ENCODE measurements around the gene TUBB6. TPM values are rescaled to one million over a fixed set of nuclear protein-coding genes. Genes with fewer than 3 reads are reported as not detected.

Gene TUBB6
- total RNA-seq, 2 donors from 2014 or later, result 7.8 to 41.6 TPM

- intact Hi-C loops (cut with DNase I), result no loop called here
- Histone ChIP-seq H3K27ac (no peak overlapping the region), H3K27me3 (peaks cover 3% of the 10 kb centered on the region)
Measured at GRCh38 chr18:12313530-12314245, 5.6 kb downstream of the TUBB6 start.

DNA sequence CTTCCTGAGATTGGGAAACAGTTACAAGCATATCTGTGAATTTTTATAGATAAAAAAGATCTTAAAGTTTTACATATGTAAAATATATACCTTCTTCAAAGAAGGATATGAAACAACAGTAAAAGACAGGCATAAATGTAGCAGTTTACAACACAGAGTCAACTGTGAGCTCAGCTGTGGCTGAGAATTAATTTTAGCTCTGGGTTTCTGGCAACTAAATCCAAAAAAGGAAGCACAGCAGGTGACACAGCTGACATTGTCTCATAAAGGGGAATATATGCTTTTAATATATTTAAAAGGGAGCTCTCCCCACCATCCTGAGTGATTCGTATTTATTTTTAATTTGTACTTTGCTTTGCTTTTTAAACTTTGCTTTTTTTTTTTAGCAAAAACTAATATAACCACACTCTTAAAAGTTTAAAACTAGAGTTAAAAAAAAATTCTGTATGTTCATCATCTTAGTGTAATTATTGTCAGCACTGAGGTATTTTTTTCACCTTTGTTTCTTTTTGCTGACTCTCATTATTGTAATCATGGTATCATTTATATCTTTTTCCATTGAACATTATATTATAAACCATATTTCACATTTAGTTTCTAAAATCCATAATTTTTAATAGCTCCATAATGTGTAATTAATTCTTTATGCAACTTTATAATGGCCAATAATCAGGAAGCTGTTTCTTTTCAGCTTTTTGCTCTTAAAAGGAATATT, 6.7 kb downstream of the TUBB6 start:
- intact Hi-C loops (cut with DNase I), result no loop called here
- no peaks in the 10 kb centered on the region for H3K4me1 ChIP-seq

More at GRCh38 chr18:12313530-12314245, 5.6 kb downstream of the TUBB6 start:
- no peaks in the 10 kb centered on the region for H3K36me3 ChIP-seq
- H3K9ac ChIP-seq (ENCODE audit: low read depth in 2 of 2, low read length in 2 of 2), result no peak overlapping the region
- peaks cover 3% of the 10 kb centered on the region for H3K4me1 ChIP-seq
- TF ChIP-seq, protein P1, sequence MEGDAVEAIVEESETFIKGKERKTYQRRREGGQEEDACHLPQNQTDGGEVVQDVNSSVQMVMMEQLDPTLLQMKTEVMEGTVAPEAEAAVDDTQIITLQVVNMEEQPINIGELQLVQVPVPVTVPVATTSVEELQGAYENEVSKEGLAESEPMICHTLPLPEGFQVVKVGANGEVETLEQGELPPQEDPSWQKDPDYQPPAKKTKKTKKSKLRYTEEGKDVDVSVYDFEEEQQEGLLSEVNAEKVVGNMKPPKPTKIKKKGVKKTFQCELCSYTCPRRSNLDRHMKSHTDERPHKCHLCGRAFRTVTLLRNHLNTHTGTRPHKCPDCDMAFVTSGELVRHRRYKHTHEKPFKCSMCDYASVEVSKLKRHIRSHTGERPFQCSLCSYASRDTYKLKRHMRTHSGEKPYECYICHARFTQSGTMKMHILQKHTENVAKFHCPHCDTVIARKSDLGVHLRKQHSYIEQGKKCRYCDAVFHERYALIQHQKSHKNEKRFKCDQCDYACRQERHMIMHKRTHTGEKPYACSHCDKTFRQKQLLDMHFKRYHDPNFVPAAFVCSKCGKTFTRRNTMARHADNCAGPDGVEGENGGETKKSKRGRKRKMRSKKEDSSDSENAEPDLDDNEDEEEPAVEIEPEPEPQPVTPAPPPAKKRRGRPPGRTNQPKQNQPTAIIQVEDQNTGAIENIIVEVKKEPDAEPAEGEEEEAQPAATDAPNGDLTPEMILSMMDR (IDR thresholded peaks at IDR 0.05), result no peak
- DNase-seq, result no peak
- no peaks in the 10 kb centered on the region for H3K9me3 ChIP-seq
- no peak overlapping the region for H3K4me3 ChIP-seq

DNA sequence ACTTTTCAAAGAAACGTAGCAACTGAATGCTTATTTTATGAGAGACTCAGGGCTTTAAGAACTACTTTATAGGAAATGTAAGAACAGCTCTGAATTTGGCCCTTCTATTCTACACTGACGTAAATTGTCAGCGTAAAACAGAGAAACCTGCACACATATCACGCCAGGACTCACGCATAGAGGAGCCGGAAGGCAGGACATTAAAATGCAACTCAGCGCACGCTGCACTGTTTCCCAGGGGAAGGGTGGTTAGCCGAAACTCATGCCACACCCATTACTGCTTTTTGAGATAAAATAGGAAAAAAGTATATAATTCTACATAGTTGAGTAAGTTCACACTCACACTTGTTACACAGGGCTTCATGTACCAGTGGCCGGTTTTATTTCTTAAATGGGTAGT, 7.4 kb downstream of the TUBB6 start:
- H3K9ac ChIP-seq (ENCODE audit: low read depth in 2 of 2, low read length in 2 of 2), result no peak overlapping the region
- intact Hi-C loops (cut with DNase I), result no loop called here
- no peaks in the 10 kb centered on the region for H3K27me3 ChIP-seq
- H3K4me1 ChIP-seq, result no peaks in the 10 kb centered on the region
- H3K4me3 ChIP-seq, result no peak overlapping the region
- H3K9me3 ChIP-seq, result no peaks in the 10 kb centered on the region
- DNase-seq, result no peak
- no peaks in the 10 kb centered on the region for H3K36me3 ChIP-seq
- TF ChIP-seq, protein P1 (IDR thresholded peaks at IDR 0.05), result no peak
- H3K27ac ChIP-seq, result no peak overlapping the region

More for the DNA sequence above, 6.7 kb downstream of the TUBB6 start:
- TF ChIP-seq, protein P1 (IDR thresholded peaks at IDR 0.05), result no peak
- H3K36me3 ChIP-seq, result no peaks in the 10 kb centered on the region
- H3K9ac ChIP-seq (ENCODE audit: low read depth in 2 of 2, low read length in 2 of 2), result no peak overlapping the region
- no peak for DNase-seq
- no peaks in the 10 kb centered on the region for H3K9me3 ChIP-seq
- no peak overlapping the region for H3K4me3 ChIP-seq
- H3K27me3 ChIP-seq, result no peaks in the 10 kb centered on the region
- H3K27ac ChIP-seq, result no peak overlapping the region

- intact Hi-C loops (cut with DNase I), result no loop called here
- H3K27ac ChIP-seq, result no peak overlapping the region
Measured at GRCh38 chr18:12315911-12316310, 7.9 kb downstream of the TUBB6 start.

DNA sequence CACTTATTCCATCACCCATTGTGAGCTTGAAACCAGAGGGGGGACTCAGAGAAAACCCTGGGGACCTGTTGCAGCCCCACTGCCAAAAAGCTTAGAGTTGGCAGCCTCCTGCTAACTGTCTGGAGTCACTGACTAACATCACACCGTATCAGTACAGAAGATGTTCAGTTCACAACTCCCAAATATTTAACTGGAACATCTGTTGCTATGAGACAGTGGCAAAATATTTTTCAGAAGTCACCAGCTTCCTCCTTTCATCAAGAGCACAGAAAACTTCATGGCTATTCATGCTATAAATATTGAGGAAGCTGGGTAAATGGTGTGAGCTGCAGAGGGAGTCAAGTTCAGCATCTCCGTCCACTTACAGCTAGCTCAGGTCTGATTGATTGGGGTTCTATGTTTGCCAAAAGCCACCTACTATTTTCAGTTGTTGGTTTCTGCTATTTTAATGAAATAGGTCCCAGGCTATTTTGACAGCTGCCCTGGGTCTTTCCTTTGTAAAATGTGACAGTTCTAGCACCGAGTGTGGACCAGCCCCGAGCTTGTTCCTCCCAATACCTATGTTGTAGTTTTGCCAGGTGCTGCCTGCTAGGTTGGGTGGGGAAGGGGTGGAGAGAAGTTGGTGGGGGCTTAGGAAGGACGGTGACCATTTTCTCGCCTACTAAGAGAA, 9.8 kb downstream of the TUBB6 start:
- Histone ChIP-seq H3K36me3 (peaks cover 4% of the 10 kb centered on the region), H3K4me3 (no peak overlapping the region), H3K27ac (no peak overlapping the region), H3K9ac (ENCODE audit: low read depth in 2 of 2, low read length in 2 of 2) (no peak overlapping the region), H3K27me3 (no peaks in the 10 kb centered on the region), H3K9me3 (no peaks in the 10 kb centered on the region), H3K4me1 (no peaks in the 10 kb centered on the region)
- no peak for DNase-seq
- intact Hi-C loops (cut with DNase I), result no loop called here
- TF ChIP-seq, protein P1 (IDR thresholded peaks at IDR 0.05), result no peak

More at GRCh38 chr18:12315911-12316310, 7.9 kb downstream of the TUBB6 start:
- H3K9ac ChIP-seq (ENCODE audit: low read depth in 2 of 2, low read length in 2 of 2), result no peak overlapping the region
- H3K4me1 ChIP-seq, result no peaks in the 10 kb centered on the region
- DNase-seq, result no peak
- no peaks in the 10 kb centered on the region for H3K27me3 ChIP-seq
- H3K36me3 ChIP-seq, result peaks cover 4% of the 10 kb centered on the region
- H3K4me3 ChIP-seq, result no peak overlapping the region
- no peaks in the 10 kb centered on the region for H3K9me3 ChIP-seq
- TF ChIP-seq, protein P1 (IDR thresholded peaks at IDR 0.05), result no peak

Data from colonic mucosa (tissue), 4 donors.